ENCODE measurements around the gene ELP5.
A peak's percentile ranks its signal among the peaks of the same experiment; 100 is the strongest.

Gene ELP5

GRCh38 chr17:7285679-7286078, 33.7 kb downstream of the ELP5 start:
- DNase-seq (ENCODE audit: low spot score) = no peak

- DNase-seq (ENCODE audit: low spot score) = peak; percentile 4
These were observed 37.4 kb downstream of the ELP5 start for GRCh38 chr17:7289256-7290032.

- DNase-seq (ENCODE audit: low spot score) = peak; percentile 3
These were observed 38.2 kb downstream of the ELP5 start for GRCh38 chr17:7290166-7290565.

GRCh38 chr17:7290685-7291084, 38.7 kb downstream of the ELP5 start:
- peak; percentile 3 for DNase-seq (ENCODE audit: low spot score)

DNA sequence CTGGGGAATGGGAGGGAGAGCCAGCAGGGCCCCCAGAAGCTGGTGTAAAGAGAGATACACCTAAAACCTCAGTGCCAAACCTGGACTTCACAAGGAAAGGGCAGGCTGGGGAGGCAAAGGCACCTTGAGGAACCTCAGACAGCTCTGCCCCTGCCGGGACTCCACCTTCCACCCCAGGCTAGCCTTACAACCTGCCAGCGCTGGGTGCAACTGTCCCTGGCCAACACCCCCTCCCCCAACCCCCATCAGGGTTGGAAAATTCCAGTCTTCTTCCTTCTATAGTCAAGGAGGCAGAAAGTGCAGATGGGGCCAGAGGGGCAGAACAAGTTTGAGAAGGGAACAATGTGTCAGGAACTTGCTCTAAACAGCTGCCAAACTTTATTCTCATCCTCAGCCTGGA, 40.2 kb downstream of the ELP5 start:
- DNase-seq (ENCODE audit: low spot score) = peak; percentile 3

- peak; percentile 12 for DNase-seq (ENCODE audit: low spot score)
These were observed 40.7 kb downstream of the ELP5 start for GRCh38 chr17:7292729-7293128.

GRCh38 chr17:7293159-7293558, 41.1 kb downstream of the ELP5 start:
- peak; percentile 6 for DNase-seq (ENCODE audit: low spot score)

DNA sequence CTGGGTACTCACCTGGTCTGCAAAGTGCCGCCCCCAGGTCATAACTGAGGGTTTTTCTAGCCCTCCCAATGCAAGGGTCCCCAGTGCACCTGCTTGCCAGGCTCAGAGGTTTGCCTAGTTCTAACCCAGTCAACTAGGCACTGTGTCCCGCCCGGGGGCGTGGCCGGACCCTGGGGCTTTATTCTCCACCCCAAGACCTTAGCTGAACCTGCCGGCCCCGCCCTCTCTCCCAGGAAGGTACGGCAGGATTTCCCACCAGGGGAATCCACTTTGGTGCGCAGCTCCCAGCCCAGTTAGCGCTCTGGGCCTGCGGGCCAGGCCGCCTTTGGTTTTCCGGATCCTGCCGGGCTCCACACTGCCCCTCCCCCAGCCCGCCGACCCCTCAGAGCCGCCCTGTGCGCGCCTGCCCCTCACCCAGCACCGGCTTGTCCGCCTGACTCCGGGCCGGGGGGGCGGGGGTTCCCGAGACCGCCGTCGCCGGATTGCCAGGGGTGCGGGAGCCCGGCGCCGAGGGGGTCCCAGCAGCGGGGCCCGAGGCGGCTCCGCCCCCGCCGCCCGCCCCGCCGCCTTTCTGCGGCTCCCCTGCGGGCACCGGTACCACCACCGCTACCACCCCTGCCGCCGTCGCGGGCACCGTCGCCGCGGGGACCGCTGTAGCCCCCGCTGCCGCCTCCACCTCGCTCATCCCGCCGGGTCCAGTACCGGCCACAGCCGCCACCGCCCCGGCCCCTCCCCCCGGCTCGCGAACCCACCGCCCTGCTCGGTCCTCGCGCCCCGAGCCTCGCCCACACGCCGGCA, 42.0 kb downstream of the ELP5 start:
- DNase-seq (ENCODE audit: low spot score) = no peak

DNA sequence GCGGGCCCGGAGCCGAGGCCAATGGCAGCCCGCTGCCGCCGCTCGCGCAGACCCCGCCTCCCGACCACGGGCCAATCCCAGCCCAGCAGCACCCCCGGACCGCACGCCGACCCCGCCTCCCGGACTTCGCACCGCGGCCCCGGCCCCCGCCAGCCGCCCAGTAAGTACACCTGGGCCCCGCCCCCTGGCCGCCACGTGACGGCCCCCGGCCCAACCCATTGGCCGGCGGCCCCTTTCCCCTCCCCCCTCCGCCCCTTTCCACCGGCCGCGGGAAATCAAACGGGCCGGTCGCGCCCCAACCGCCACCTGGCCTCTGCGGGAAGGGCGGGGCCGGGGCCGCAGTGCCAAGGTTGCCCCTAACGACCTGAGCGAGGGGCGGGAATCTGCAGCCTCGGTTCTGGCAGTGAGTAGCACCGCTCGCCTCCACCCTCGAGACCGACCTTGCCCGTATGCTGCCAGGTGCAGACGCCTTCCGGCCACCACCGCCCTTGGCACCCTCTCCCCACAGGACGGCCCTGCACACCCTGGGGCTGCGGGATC, 42.7 kb downstream of the ELP5 start, which contains the start of gene YBX2:
TSS of gene YBX2 (minus strand) at position 26 of the 540 bp plus-strand sequence. CDS start 139 bp downstream, outside the sequence.
- peak; percentile 63 for DNase-seq (ENCODE audit: low spot score)

- no peak for DNase-seq (ENCODE audit: low spot score)
These were observed 43.5 kb downstream of the ELP5 start for GRCh38 chr17:7295230-7296180.

GRCh38 chr17:7296189-7296861, 44.3 kb downstream of the ELP5 start:
- DNase-seq (ENCODE audit: low spot score) = peak; percentile 93

DNA sequence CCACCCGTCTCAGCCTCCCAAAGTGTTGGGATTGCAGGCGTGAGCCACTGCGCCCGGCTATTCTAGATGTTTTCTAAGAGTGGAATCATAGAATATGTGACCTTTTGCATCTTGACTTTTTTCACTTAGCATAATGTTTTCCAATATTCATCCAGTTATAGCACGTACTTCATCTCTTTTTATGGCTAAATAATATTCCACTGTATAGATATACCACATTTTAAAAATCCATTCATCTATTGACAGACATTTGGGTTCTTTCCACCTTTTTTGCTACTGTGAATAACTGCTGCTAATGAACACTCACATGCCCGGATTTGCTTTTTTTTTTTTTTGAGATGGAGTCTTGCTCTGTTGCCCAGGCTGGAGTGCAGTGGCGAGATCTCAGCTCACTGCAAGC, 52.2 kb downstream of the ELP5 start:
- no peak for DNase-seq (ENCODE audit: low spot score)

DNA sequence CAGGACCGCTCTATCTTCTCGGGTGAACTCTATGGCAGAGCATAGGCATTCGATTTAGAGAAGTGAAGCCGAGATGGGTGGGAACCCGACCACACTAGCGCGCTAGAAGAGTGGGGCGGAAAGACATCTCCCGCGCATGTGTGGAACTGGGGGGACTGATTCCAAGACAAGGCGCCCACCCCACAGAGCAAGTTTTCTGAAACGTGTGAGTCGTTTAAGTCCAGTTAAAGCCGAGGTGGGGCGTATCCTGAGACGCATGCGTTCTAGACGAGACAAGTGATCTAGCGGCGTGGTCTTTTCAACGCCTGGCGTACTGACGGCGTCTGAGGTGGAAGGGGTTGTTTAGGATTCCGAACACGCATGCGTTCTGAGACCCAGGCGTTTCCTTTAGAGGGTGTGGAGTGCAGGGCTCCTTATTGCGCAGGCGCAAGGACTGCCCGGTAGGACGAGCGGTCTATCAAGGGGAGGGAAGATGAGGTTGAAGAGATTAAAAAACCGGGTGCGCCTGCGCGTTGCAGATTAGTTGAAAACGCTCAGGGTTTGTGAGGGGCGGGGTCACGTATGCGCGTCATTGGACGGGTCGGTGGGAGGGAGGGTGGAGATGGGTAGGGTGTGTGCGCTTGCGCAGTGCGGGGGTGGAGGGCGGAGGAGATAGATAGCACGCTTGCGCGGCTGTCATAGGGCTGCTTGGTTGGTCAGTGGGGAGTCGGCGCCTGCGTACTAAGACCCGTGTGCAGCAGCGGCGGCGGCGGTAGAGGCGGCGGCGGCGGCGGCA, 55.1 kb downstream of the ELP5 start, which contains the start of gene EIF5A:
TSS of gene EIF5A (plus strand) at position 718 of the 775 bp plus-strand sequence. CDS start 2,008 bp downstream, outside the sequence.
- DNase-seq (ENCODE audit: low spot score) = peak; percentile 100

- DNase-seq (ENCODE audit: low spot score) = peak; percentile 57
These were observed 55.9 kb downstream of the ELP5 start for GRCh38 chr17:7307686-7308624.

- peak; percentile 79 for DNase-seq (ENCODE audit: low spot score)
These were observed 56.8 kb downstream of the ELP5 start for GRCh38 chr17:7308625-7309433.
